Measurements from ENCODE around the gene SIK3.
"Not testable (repeated sequence)": the region's sequence is repeated elsewhere in the genome, so short reads cannot be mapped to it uniquely, and the experiment has no call there.

SIK3 gene

GRCh38 chr11:117042689-117043088 lies 55.5 kb downstream of the SIK3 start:
- peak in 1 of 2 experiments; percentile 50 for DNase-seq

- DNase-seq = no peak
Measured at GRCh38 chr11:117039900-117040299, 58.3 kb downstream of the SIK3 start.

- no peak for DNase-seq
Measured at GRCh38 chr11:117039270-117039669, 59.0 kb downstream of the SIK3 start.

- DNase-seq = no peak
Measured at GRCh38 chr11:117037975-117038350, 60.3 kb downstream of the SIK3 start.

GRCh38 chr11:117037279-117037974 lies 60.8 kb downstream of the SIK3 start:
- no peak for DNase-seq

GRCh38 chr11:117034901-117035300 lies 63.3 kb downstream of the SIK3 start:
- DNase-seq = no peak

GRCh38 chr11:117026593-117027330 lies 71.5 kb downstream of the SIK3 start:
- no peak for DNase-seq

- not testable (repeated sequence) for DNase-seq
Measured at GRCh38 chr11:117023707-117024106, 74.5 kb downstream of the SIK3 start.

- DNase-seq = no peak
Measured at GRCh38 chr11:117023178-117023577, 75.0 kb downstream of the SIK3 start.

- DNase-seq = no peak
Measured at GRCh38 chr11:117022526-117022925, 75.7 kb downstream of the SIK3 start.

GRCh38 chr11:117020869-117021564 lies 77.2 kb downstream of the SIK3 start:
- DNase-seq = no peak

GRCh38 chr11:117020287-117020686 lies 77.9 kb downstream of the SIK3 start:
- DNase-seq = no peak

- no peak for DNase-seq
Measured at GRCh38 chr11:117019871-117020270, 78.4 kb downstream of the SIK3 start.

- DNase-seq = no peak
Measured at GRCh38 chr11:117017456-117017855, 80.8 kb downstream of the SIK3 start.

- no peak for DNase-seq
Measured at GRCh38 chr11:117016747-117017146, 81.5 kb downstream of the SIK3 start.

GRCh38 chr11:117016246-117016645 lies 82.0 kb downstream of the SIK3 start:
- no peak for DNase-seq

GRCh38 chr11:117011541-117011898 lies 86.7 kb downstream of the SIK3 start:
- DNase-seq = no peak

GRCh38 chr11:117010808-117011540 lies 87.3 kb downstream of the SIK3 start:
- DNase-seq = no peak

GRCh38 chr11:117009905-117010605 lies 88.2 kb downstream of the SIK3 start:
- DNase-seq = no peak

GRCh38 chr11:117005758-117006157 lies 92.5 kb downstream of the SIK3 start:
- DNase-seq = no peak

GRCh38 chr11:117002639-117003299 lies 95.5 kb downstream of the SIK3 start:
- DNase-seq = no peak

All from NCI-H1930 (cell line).